GM19238 (cell line): Measurements from ENCODE around the gene MUSTN1.

Experiments used
- DNase-seq: peaks from one replicate; pipeline ENCODE4 v3.0.0; 2011; ENCODE audit warnings: low spot score; ENCODE audit not compliant: insufficient read length

MUSTN1 gene

DNA sequence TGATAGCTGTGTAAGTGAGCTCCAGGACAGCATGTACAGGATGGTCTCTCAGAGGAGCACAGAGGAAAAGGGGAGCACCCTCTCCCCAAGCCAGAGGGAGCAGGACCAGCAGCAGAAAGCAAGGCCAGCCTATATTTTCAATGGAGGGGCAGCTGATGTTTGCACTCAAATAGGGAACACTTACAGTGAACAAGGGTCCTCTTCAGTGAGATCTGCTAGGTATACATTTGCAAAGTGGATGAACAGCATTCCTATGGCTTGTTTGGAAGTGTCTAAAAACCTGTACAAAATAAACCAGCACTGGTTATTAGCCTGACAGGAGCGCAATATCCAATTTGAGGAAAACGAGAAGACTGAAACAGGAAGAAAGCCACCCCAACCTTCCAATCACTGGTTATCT lies 17.6 kb upstream of the MUSTN1 start:
- no peak for DNase-seq

DNA sequence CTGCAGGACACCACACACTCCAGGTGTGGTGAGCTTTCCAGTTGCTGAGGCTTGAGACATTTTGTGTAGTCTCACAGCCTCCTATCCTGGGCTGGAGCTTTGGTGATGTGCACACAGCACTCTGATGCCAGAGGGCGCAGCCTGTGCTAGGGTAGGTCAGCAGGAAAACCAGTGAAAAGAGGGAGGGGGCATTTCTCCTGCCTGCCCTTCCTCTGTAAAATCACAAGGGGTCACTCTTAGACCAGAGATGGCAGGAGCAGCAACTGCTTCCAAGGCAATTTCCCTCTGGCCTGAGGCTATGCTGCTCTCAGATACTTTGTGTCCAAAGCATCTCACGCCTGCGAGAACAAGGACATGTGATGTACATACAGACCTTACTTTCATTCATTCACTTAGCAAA lies 16.5 kb upstream of the MUSTN1 start:
- peak; percentile 50 for DNase-seq

DNA sequence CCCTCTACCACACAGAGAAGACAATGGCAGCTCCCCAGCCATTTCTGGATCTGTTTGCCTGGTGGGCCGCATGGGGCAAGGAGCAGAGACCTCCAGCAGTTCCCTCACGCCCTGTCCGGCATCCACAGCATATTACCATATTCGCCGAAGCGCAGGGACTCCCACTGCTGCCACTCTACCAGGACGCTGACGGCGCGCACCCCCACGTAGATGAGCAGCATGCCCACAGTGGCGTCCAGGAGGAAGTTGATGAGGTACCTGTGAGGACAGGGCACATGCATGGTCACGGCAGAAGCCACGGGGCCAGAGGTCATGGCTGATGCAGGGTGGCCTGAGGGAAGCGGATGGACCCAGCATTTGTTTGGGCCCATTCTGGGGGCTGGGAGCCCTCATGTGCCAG lies 14.8 kb upstream of the MUSTN1 start:
- no peak for DNase-seq

DNA sequence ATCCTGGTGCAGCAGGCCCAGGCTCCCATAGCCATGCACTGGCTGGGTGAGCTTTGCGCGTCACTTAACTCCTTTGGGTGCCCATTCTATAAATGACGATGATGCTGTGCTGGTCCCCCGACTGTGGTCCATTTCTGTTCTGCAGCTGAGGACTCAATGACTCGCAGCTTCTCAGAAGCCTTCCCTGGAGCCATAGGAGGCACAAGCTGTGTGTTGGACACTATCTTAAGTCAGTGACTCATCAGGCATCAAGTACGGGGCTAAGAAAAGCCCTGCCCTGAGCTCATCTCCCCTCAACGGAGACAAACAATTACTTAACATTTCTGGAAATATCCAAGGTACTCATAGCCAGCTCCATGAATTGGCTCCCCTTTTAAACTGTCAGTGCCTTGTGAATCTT lies 13.8 kb upstream of the MUSTN1 start:
- DNase-seq: no peak

DNA sequence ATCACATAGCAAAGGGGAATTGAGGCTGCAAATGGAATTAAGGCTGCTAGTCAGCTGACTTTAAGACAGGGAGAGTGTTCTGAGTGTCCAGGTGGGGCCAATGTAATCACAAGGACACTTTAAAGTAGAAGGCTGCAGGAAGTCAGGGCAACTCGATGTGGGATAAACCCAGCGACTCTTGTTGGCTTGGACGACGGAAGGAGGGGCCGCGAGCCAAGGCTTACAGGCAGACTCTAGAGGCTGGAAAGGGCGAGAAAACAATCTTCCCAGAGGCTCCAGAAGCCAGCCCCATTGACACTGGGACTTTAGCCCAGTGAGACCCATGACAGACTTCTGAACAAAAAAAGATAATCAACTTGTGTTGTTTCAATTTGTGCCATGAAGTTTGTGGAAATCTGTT lies 12.9 kb upstream of the MUSTN1 start:
- DNase-seq: no peak

DNA sequence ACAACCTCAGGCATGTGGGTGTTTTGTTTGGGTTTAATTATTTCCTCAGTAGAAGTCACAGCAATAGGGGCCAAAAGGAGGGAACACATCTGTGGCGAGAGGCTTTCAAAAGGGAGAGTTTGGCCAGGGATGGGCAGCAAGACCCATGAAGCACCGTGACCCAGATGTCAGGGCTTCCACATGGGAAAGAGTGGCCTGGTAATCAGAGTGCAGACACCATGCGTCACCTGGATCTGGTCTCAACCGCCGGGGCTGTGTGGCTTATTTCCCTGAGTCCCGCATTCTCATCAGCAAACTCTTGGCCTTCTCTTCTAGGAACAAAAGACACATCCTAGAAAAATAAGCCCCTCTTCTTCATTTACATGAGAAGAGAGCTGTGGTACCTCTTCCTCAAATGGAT lies 12.4 kb upstream of the MUSTN1 start:
- DNase-seq: no peak

DNA sequence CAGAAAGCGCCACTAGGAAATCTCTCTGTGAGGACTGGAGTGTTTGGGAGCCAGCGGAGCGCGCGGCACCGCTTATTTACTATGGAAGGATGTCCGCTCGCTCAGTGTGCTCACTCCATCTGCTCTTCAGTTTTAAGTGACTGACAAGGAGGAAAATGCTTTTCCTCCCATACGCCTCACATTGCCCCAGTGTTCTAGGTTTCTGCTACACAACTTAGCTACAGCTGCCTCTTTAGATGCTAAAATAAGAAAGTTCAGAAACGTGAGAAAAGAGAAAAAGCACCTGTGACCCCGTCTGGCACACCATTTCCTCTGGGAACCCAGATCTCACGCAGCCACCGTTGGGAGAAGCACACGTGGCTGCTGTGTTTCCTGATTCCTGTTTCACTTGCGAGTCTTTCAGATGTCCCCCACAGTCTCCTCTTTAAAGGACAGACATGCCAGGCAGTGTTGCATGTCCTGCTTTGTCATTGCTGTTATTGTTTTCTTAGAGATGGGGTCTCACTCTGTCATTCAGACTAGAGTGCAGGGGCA lies 11.7 kb upstream of the MUSTN1 start:
- DNase-seq: no peak

DNA sequence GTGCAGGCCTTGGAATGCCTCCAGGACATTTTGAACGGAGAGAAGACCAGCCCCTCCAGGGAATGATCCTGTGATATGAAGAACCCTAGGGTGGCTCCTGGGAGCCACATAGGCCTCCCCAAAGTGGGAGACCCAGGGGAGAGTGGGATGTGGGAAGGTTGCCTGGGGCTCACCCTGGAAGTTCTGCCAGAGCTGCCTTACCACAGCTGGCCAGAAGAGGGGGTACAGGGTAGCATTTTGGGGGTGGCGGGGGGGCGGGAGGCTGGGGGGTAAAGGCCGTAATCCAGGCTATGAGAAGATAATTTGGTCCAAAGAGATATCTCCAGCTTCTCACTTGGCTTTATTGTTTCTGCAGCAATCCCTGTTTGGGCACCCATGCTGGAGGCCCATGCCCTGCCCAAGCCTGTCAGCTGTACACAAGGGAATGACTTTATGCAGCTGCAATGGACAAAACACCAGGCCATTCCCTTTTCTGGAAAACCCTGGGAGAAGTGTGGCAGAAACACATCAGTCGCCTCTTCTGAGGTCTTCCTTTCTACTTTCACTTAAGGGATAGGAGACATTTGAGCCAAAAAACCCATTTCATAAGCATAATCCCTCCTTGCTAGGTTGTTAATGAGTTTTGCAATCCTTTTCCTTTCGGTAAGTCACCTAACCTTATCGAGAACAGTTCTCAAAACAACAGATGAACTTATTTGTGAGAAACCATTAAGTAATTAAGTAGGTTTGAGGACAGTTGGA lies 11.0 kb upstream of the MUSTN1 start:
- DNase-seq: no peak

DNA sequence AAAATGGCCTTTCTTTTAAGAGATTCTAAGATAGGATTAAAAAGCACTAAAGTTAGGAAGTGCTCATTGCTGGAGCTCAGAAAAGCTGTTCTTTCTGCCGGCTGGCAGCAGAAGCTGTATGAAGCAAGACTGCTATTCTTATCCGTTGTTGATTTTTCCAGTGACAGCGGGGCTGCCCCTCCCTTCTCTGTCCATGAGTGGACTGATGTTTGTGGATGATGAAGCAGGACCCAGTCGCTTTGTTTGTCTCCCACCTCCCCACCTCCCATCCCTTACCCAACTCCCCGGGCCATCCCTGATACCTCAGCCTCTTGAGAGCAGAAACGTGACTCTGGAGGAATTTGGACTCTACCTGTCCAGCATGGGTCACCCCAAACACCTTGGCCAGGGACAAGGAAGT lies 10.3 kb upstream of the MUSTN1 start:
- no peak for DNase-seq

DNA sequence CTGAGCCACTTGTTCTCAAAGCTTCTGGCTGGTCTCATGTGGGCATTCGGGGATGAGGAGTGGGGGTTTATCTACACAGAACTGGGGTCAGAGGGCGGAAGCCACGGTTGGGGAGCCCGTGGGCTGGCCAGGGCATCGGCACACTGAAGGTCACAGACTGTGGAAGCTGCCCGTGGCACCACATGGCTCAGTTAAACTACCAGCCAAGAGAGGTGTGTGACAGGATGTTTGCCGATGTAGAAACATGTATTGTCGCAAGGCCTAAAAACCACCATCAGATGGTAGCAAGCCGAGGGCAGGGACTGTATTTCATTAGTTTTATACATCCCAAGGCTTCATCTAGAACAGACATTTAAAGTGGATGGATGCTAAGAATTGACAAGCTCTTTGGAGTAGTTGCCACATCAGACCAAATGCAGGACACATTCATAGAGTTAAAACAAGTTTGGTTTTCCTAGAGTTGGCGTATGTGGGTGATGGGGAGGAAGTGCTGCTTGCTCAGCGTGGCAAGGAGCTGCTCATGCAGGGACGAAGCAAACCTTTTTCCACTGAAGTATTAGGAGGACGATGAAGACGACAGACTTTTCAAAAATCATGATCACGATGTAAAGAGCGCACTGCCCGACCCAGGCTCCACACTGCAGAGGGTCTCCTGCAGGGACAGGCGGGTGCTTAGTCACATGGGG lies 9.6 kb upstream of the MUSTN1 start:
- DNase-seq: no peak

DNA sequence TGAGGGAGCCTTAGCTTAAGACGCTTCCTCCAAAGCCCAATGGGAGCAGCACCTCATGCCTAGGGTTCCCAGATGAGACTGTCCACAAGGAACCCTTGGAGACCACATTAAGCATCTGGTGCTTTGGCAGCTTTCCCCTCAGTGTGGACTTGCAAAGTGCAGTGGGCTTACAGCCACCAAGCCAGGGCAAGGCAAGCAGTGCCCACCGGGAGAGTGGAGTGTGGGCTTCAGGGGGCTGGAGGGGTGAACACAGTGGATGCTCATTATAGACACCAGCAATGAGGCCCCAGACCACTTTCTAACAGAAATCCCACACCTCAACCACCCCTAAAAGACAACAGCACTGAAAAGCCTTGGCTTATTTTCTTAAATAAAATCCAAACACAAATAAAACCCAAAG lies 9.1 kb upstream of the MUSTN1 start:
- DNase-seq: no peak

DNA sequence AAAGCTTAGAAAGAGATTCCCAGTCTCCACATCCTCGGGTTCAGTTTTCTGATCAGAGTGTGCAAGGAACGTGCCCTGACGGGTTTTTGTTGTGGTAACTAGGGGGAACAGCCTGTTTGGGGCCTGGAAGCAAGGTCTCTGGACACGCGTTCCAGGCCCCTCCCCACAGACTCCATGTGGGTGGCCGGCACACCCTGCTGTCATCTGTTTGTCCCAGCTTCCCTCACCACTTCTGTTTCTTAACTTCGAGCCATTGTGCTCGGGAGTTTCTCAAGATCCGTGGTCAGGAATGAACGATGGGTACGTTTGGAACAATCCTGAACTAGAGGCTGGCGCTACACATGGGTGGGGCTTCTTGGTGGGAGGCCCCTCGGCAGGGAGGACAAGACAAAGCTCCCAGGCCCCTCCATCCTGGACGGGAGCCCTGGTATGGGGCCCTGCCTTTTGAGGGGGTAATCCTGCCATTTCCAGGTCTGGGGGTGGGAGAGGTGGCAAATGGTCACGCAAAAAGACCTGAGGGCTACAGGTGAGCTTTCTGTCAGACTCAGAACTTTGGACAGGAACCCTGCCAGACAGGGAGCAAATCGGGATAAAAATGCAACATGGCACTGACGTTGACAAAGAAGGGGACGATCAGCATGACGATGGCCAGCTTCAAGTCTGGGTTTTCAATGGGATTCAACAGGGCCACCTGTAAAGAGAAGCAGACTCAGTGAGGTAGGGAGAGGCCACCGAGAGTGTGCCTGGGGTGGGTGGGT lies 8.5 kb upstream of the MUSTN1 start:
- no peak for DNase-seq

DNA sequence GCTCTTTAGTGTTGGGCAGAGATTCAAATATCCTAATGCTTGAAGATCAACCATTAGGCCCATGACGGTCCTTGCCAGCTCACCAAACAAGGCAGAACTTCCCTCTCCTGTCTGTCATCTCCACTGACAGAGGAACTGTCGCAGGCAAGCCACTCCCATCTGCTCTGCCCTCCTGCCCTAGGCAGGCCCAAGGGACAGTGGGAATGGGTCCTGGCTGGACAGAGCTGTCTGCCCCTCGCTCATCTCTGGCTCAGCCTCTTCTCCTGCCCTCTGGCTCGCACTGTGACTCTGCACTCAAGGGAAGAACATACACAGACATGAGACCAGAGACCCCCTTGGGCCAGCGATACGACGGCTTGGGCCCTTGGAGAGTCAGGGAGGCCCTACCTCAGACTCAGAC lies 7.6 kb upstream of the MUSTN1 start:
- DNase-seq: no peak

DNA sequence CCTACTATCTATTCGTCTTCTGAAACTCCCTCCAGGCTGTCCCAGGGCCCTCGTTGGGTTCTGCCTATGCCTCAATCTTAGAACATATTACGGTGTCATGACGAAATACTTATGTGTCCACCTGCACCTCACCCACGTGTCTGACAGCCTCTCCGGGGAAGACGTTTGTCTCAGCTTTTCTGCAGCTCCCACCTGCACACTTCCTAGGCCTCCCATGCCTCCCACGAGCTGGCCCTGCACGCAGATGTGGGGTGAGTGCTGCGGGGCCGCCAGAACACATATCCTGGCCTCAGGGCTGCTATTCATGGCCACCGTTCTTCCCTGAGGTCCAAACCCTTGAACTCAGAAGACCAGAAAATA lies 7.1 kb upstream of the MUSTN1 start:
- DNase-seq: no peak

DNA sequence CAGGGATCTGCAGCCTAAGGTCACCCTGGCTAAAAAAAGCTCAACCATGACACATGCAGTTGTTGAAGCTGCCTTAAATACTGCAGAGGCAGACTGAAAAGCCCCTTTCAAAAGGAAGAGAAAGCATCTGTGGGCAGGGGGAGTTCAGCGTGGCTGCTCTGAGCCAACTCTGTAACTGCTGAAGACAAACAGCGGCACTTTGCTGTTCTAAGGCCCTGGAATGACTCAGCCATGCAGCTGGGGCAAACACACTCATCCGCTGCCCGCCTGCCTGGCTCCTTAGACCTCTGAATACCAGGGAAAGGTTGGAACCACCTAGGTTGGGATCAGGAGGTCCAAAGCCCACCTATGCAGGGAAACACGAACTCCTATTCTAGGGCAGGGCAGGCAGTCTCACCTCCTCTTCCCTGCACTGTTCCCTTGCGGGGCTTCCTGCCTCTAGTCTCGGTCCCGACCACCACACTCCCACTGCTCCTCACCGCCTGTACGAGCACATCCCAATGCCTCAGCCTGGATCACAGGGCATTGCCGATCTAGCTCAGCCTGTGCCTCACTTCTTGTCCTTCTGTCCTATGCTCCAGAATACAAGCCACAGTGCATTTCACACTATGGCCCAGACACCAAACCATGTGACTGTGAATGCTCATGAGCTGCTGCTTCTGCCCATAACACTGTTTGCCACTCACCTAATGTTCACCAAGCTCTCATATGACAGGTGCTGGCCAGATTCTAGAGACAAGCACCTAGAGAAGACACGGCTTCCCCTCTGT lies 6.6 kb upstream of the MUSTN1 start:
- DNase-seq: no peak

DNA sequence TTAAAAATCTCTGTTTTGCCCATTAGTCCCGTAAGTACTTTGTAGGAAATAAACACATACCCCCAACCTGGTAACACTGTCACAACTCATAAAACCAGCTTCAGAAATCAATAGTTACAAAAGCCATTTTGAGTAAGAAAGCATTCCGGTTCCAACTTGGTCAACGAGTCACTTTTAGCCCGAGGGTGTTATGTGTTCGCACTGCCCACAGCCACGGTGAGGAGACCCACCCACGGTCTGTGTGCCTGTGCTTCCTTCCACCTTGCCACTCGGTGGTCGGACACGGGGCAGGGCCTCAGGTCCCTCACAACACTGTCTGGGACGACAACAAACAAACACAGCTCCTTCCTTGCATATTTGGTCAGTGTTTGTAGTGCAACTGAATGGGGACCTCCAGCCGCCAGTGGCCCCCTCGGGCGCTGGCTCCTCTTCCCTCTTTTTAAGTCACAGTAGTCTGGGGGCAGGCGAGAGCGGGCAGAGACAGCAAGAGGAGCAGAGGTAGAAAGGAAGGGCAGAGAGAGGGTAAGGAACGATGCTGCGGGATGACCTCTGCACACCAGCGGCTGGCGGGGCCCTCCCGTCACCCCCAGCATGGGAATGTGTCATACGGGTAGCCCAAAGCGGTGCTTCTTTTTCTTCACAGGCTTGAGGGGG lies 5.2 kb upstream of the MUSTN1 start:
- no peak for DNase-seq

DNA sequence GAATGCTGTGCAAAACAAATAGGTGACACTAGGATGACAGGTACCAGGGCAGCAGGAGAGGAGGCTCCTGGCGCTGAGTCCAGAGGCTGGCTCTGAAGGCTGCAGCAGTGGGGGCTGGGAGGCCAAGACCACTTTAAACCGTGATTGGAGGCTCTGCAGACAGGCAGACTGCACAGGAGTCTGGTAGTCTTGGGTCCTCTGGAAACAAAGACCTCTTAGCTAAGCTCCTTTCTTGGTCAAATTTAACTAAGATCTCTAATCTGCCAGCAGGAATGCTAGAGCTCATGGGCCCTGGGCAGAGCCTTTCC lies 4.4 kb upstream of the MUSTN1 start:
- no peak for DNase-seq

DNA sequence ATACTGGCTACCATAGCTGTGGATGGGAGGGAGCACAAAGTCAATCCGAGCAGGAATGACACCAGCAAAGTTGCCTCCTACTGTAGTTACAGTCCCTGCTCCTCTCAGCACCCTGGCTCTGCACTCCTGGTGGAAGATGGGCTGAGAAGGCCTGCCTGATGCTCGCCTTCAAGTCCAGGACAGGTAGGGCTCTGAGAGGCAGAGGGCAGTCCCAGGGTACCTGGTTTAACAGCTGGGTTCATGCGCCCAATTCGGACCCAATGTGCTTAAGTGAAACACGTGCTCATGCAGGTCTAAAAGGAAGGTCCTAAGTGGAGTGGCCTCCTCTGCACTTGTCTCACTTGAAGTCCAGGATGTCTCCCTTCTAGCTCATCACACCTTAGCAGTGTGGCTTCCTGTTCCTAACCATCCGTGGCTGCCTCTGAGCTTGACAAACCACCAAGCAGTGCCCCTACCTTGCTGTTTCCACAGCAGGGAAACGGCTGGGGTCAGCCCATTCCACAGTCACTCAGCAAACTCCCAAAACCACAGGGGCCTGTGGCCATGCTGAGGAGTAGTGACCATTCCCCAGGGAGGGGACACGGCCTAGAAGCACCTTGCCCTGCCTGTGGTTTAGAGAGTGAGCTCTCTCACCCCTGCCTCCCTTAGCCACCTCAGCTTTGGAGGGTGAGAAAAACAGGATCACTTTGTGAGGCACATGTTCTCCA lies 3.9 kb upstream of the MUSTN1 start:
- no peak for DNase-seq

DNA sequence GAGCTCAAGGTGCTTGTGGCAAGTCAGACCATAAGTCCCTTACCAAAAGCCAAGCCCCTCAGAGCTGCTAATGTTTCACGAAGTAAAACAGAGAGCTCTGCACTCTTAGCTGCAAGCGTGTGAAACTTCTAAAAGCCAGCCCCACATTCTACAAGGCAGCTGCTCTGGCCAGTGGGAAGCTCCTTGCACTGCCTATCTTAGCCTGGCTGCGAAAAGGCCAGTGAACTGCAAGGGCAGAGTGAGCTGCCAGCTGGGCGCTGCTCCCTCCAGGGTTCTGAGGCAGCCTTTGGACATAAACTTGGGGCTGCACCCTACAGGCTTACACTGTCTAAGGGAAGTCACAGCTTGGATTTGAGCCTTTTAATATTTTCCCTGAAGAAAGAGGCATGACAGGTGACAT lies 2.2 kb upstream of the MUSTN1 start:
- no peak for DNase-seq

DNA sequence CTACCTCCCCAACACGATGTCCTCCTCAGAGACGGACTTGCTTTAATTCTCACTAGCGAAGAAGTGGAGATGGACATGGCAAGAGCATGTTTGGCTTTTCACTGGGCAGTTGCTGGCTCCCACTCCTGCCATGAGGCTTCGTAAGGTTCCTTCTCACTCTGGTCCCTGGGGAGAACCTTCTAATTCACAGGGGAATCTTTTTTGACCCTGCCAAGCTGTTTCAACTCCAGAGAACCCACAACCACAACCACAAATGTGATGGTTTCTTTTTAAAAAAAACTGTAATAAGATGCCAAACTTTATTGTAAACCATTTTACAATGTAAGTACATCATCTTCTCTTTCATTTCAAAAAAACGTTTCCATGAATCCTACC lies 1.6 kb upstream of the MUSTN1 start:
- DNase-seq: no peak
